ENCODE measurements around the gene IL20RA. TPM values are rescaled to one million over a fixed set of nuclear protein-coding genes. Genes with fewer than 3 reads are reported as not detected.

IL20RA gene
- polyA plus RNA-seq, 1 donor (not counting 4 experiments of a cell fraction or from before 2014, with no cell fraction given), result 1.5 TPM

DNA sequence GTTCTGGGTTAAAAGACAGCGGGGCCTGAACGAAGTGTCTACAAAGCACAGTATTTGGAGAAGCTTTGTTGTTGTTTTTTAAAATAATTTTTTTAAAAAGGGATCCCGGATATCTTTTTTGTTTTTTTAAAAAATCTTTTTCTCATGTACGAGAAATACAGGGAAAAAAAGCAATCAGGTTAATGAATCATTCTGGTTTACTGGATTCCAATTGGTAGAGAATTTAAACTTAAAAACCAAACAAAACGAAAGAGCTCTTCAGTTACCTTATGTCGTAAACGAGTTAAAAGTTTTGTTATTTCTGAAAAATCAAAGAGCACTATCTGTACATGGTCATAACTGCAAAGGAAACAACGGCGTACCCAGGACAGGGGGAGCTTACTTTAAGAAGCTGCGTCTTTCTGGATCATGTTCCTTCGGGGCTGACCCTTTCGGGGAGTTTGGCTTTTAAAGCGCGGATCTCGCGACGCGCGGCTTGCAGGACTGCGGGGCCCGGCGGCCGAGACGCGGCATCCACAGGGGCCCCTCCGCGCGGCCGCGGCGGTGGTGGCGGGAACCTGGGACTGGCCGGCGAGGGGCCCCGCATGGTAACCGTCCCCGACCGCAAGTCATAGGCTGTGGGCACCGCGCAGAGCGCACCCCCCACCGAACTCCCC, 927 bp downstream of the IL20RA start:
- peak overlapping the region; percentile 72 for H2AFZ ChIP-seq (ENCODE audit: control insufficient read depth, low read length)
- peaks cover 2% of the 10 kb centered on the region for H3K9me3 ChIP-seq (ENCODE audit: control insufficient read depth, low read depth, low read length)
- FAIRE-seq (no peak), DNase-seq (ENCODE audit: low read depth, low spot score) (no peak)
- H3K27ac ChIP-seq (ENCODE audit: control insufficient read depth, insufficient read depth, low read length), result peak overlapping the region; percentile 23
- no peaks in the 10 kb centered on the region for H3K36me3 ChIP-seq (ENCODE audit: control insufficient read depth in 2 of 2, extremely low read depth in 1 of 2, insufficient read depth in 2 of 2, low read length in 2 of 2)
- no peaks in the 10 kb centered on the region for H3K79me2 ChIP-seq (ENCODE audit: control insufficient read depth, insufficient read depth, low read length)
- TF ChIP-seq, protein P1, sequence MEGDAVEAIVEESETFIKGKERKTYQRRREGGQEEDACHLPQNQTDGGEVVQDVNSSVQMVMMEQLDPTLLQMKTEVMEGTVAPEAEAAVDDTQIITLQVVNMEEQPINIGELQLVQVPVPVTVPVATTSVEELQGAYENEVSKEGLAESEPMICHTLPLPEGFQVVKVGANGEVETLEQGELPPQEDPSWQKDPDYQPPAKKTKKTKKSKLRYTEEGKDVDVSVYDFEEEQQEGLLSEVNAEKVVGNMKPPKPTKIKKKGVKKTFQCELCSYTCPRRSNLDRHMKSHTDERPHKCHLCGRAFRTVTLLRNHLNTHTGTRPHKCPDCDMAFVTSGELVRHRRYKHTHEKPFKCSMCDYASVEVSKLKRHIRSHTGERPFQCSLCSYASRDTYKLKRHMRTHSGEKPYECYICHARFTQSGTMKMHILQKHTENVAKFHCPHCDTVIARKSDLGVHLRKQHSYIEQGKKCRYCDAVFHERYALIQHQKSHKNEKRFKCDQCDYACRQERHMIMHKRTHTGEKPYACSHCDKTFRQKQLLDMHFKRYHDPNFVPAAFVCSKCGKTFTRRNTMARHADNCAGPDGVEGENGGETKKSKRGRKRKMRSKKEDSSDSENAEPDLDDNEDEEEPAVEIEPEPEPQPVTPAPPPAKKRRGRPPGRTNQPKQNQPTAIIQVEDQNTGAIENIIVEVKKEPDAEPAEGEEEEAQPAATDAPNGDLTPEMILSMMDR (optimal IDR thresholded peaks at IDR 0.05 in 1 of 3, IDR thresholded peaks at IDR 0.05 in 1 of 3, conservative IDR thresholded peaks at IDR 0.05 in 1 of 3; ENCODE audit: extremely low read depth in 1 of 3, insufficient read depth in 2 of 3, low read length in 3 of 3), result no peak
- no peak for TF ChIP-seq EZH2 (IDR thresholded peaks at IDR 0.05; ENCODE audit: low read length)
- H3K4me3 ChIP-seq (ENCODE audit: control insufficient read depth in 2 of 3, extremely low read depth in 1 of 3, insufficient read depth in 2 of 3, low read depth in 1 of 3, low read length in 3 of 3), result peak overlapping the region; percentile 63 to 70 (median 64)
- H3K9me1 ChIP-seq (ENCODE audit: control insufficient read depth, extremely low read depth, insufficient read depth, low read length), result no peaks in the 10 kb centered on the region
- dilution Hi-C loops (cut with MboI; ENCODE audit: extremely low pct_ligation_motif_present, low sequenced_read_pairs), result no loop called here
- H3K4me2 ChIP-seq (ENCODE audit: control insufficient read depth, extremely low read depth, insufficient read depth, low read depth, low read length), result peak overlapping the region; percentile 73
- peaks cover 6% of the 10 kb centered on the region for H3K4me1 ChIP-seq (ENCODE audit: control insufficient read depth, extremely low read depth, insufficient read depth, low read length)
- no peaks in the 10 kb centered on the region for H4K20me1 ChIP-seq (ENCODE audit: control insufficient read depth, extremely low read depth, insufficient read depth, low read length)
- peak overlapping the region; percentile 71 for H3K9ac ChIP-seq (ENCODE audit: control insufficient read depth, extremely low read depth, insufficient read depth, low read length)
- no peaks in the 10 kb centered on the region for H3K27me3 ChIP-seq (ENCODE audit: control insufficient read depth, extremely low read depth, insufficient read depth, low read length)

DNA sequence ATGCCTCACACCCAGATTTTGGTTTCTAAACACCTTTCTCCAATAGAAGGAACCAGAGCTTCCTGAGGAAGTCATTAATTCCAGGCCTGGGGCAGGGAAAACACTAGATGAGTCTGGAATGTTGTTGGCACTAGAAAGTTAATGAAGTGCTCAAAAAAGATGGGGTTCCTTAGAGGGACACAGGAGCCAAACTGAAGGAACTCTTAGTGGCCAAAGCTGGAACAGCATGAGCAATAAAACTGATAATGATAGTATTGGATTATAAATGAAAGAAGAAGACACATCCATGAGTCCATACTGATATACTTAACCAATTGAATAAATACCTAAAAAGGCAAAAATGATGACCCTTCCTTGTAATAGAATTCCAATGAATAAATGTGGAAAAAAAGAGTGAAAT, 4.4 kb downstream of the IL20RA start:
- Histone ChIP-seq H3K4me3 (ENCODE audit: control insufficient read depth in 2 of 3, extremely low read depth in 1 of 3, insufficient read depth in 2 of 3, low read depth in 1 of 3, low read length in 3 of 3) (no peak overlapping the region), H3K9me1 (ENCODE audit: control insufficient read depth, extremely low read depth, insufficient read depth, low read length) (no peaks in the 10 kb centered on the region), H3K9ac (ENCODE audit: control insufficient read depth, extremely low read depth, insufficient read depth, low read length) (no peak overlapping the region), H4K20me1 (ENCODE audit: control insufficient read depth, extremely low read depth, insufficient read depth, low read length) (no peaks in the 10 kb centered on the region), H3K9me3 (ENCODE audit: control insufficient read depth, low read depth, low read length) (peaks cover 2% of the 10 kb centered on the region), H3K79me2 (ENCODE audit: control insufficient read depth, insufficient read depth, low read length) (no peaks in the 10 kb centered on the region), H2AFZ (ENCODE audit: control insufficient read depth, low read length) (no peak overlapping the region), H3K36me3 (ENCODE audit: control insufficient read depth in 2 of 2, extremely low read depth in 1 of 2, insufficient read depth in 2 of 2, low read length in 2 of 2) (no peaks in the 10 kb centered on the region), H3K27me3 (ENCODE audit: control insufficient read depth, extremely low read depth, insufficient read depth, low read length) (no peaks in the 10 kb centered on the region), H3K4me1 (ENCODE audit: control insufficient read depth, extremely low read depth, insufficient read depth, low read length) (peaks cover 23% of the 10 kb centered on the region), H3K27ac (ENCODE audit: control insufficient read depth, insufficient read depth, low read length) (no peak overlapping the region), H3K4me2 (ENCODE audit: control insufficient read depth, extremely low read depth, insufficient read depth, low read depth, low read length) (no peak overlapping the region)
- TF ChIP-seq EZH2 (IDR thresholded peaks at IDR 0.05; ENCODE audit: low read length), result no peak
- TF ChIP-seq, protein P1 (optimal IDR thresholded peaks at IDR 0.05 in 1 of 3, IDR thresholded peaks at IDR 0.05 in 1 of 3, conservative IDR thresholded peaks at IDR 0.05 in 1 of 3; ENCODE audit: extremely low read depth in 1 of 3, insufficient read depth in 2 of 3, low read length in 3 of 3), result peak in 1 of 3 experiments; percentile 12
- DNase-seq (ENCODE audit: low read depth, low spot score) (no peak), FAIRE-seq (no peak)
- dilution Hi-C loops (cut with MboI; ENCODE audit: extremely low pct_ligation_motif_present, low sequenced_read_pairs), result no loop called here
